ENCODE data around the gene HSPBAP1. TPM values are rescaled to one million over a fixed set of nuclear protein-coding genes. Genes with fewer than 3 reads are reported as not detected.

The HSPBAP1 gene
- total RNA-seq = 10 to 100 TPM in 2 of 4 donors, 1 to 10 TPM in 2; 9.6 to 19.0 (median 11.0) TPM

- TF ChIP-seq CTCF (IDR thresholded peaks at IDR 0.05) (no peak), POLR2A (IDR thresholded peaks at IDR 0.05) (no peak)
- intact Hi-C loops (cut with DNase I; ENCODE audit: low total_unique reads) = no loop called here
- peak; percentile 96 to 99 for DNase-seq (ENCODE audit: low spot score in 2 of 2)
- H3K4me3 ChIP-seq (ENCODE audit: low read depth, poor library complexity, severe bottlenecking) = peak within 1 kb of the TSS; percentile 70
- WGBS, 2 donors = 0% methylated on average over 25 to 46 of the region's 46 CpGs
These were observed at the start of gene HSPBAP1 for GRCh38 chr3:122793568-122794416. Gene HSPBAP1 (minus strand): TSS chr3:122793831. CDS start chr3:122793680, 151 bp downstream.

DNA sequence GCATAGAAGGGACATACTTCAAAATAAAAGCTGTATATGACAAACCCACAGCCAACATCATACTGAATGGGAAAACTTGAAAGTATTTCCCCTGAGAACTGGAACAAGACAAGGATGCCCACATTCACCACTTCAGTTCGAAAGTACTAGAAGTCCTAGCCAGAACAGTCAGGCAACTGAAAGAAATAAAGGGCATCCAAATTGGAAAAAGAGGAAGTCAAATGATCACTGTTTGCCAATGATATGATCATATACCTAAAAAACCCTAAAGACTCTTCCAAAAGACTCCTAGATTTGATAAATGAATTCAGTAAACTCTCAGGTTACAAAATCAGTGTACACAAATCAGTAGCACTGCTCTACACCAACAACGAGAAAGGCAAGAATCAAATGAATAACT is 42.0 kb upstream of the HSPBAP1 start:
- intact Hi-C loops (cut with DNase I; ENCODE audit: low total_unique reads) = no loop called here
- no peak for DNase-seq (ENCODE audit: low spot score in 2 of 2)
- no peak overlapping the region for H3K4me3 ChIP-seq (ENCODE audit: low read depth, poor library complexity, severe bottlenecking)
- WGBS, 2 donors = 88 to 94% methylated on average over 2 of the region's 2 CpGs
- TF ChIP-seq POLR2A (IDR thresholded peaks at IDR 0.05) = no peak
- TF ChIP-seq CTCF (IDR thresholded peaks at IDR 0.05) = no peak

DNA sequence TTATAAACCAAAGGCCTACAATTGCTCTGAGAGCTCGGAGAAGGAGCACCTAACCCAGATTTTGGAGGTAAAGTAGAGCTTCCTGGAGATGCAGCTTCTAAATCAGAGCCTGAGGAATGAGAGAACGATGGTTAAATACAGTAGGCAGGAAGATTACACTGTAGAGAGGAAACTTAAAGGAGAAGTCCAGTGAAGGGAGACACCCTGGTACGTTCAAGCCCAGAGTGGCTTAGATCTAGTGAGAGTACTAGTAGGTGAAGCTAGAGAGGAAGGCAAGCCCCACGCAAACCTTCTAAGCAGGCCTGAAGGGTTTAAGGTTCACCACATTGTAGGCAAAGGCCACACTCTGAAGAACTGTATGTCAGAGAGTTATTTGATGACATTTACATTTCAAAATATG is 34.6 kb upstream of the HSPBAP1 start:
- 92 to 97% methylated on average over 4 of the region's 4 CpGs for WGBS, 2 donors
- TF ChIP-seq CTCF (IDR thresholded peaks at IDR 0.05) (no peak), POLR2A (IDR thresholded peaks at IDR 0.05) (no peak)
- intact Hi-C loops (cut with DNase I; ENCODE audit: low total_unique reads) = no loop called here
- no peak overlapping the region for H3K4me3 ChIP-seq (ENCODE audit: low read depth, poor library complexity, severe bottlenecking)
- no peak for DNase-seq (ENCODE audit: low spot score in 2 of 2)

GRCh38 chr3:122826278-122826677 is 32.6 kb upstream of the HSPBAP1 start:
- WGBS, 2 donors = 89 to 97% methylated on average over 1 of the region's 1 CpG
- TF ChIP-seq POLR2A (IDR thresholded peaks at IDR 0.05) = no peak
- no peak overlapping the region for H3K4me3 ChIP-seq (ENCODE audit: low read depth, poor library complexity, severe bottlenecking)
- DNase-seq (ENCODE audit: low spot score in 2 of 2) = no peak
- intact Hi-C loops (cut with DNase I; ENCODE audit: low total_unique reads) = no loop called here

GRCh38 chr3:122825460-122825859 is 31.8 kb upstream of the HSPBAP1 start:
- no peak for DNase-seq (ENCODE audit: low spot score in 2 of 2)
- intact Hi-C loops (cut with DNase I; ENCODE audit: low total_unique reads) = no loop called here
- WGBS, 2 donors = 74 to 75% methylated on average over 4 of the region's 4 CpGs
- no peak overlapping the region for H3K4me3 ChIP-seq (ENCODE audit: low read depth, poor library complexity, severe bottlenecking)
- no peak for TF ChIP-seq POLR2A (IDR thresholded peaks at IDR 0.05)
- TF ChIP-seq CTCF (IDR thresholded peaks at IDR 0.05) = no peak

GRCh38 chr3:122824465-122825381 is 31.1 kb upstream of the HSPBAP1 start:
- intact Hi-C loops (cut with DNase I; ENCODE audit: low total_unique reads) = no loop called here
- WGBS, 2 donors = 85 to 86% methylated on average over 7 of the region's 7 CpGs
- H3K4me3 ChIP-seq (ENCODE audit: low read depth, poor library complexity, severe bottlenecking) = no peak overlapping the region
- TF ChIP-seq POLR2A (IDR thresholded peaks at IDR 0.05) (no peak), CTCF (IDR thresholded peaks at IDR 0.05) (no peak)
- DNase-seq (ENCODE audit: low spot score in 2 of 2) = no peak
